A673 (cell line): ENCODE data around the gene ASGR2.

ENCODE experiments used
- CTCF ChIP-seq: fragments of 300-800, 200-600 bp; sonication (generic); conservative IDR thresholded peaks from 2 replicates; pipeline ENCODE4 v1.5.1; 2017; ENCODE audit warnings: low read depth, mild to moderate bottlenecking, antibody characterized with exemption, low read length, moderate library complexity, mixed read lengths
- EZH2 ChIP-seq: fragments of 200-600 bp; sonication (generic); IDR thresholded peaks from 2 replicates; pipeline ENCODE4 v1.6.1; 2017; ENCODE audit warnings: borderline replicate concordance, low read depth, mild to moderate bottlenecking, mixed read lengths, antibody characterized with exemption, low read length; ENCODE audit not compliant: poor library complexity, severe bottlenecking

GRCh38 chr17:7138800-7139381, 24.3 kb upstream of the ASGR2 start:
- TF ChIP-seq CTCF (no peak), EZH2 (no peak)
